HG02678 (cell line): ENCODE results near the gene FLG2.

Experiments
- ATAC-seq: cut with Tn5 transposase; IDR thresholded peaks from one replicate; pipeline ENCODE4 v1.9.1; 2021; ENCODE audit warnings: mild to moderate bottlenecking, moderate library complexity; ENCODE audit not compliant: unreplicated experiment

FLG2 gene

GRCh38 chr1:152359906-152360305 lies at the start of gene FLG2:
Gene FLG2 (minus strand): TSS chr1:152360006. CDS start chr1:152358884, 1,122 bp downstream.
- no peak for ATAC-seq

GRCh38 chr1:152408664-152409063 lies 48.9 kb upstream of the FLG2 start:
- ATAC-seq: no peak

- no peak for ATAC-seq
These were observed 39.2 kb upstream of the FLG2 start for GRCh38 chr1:152398812-152399698.

- no peak for ATAC-seq
These were observed 37.7 kb upstream of the FLG2 start for GRCh38 chr1:152397474-152397873.

GRCh38 chr1:152394151-152394550 lies 34.3 kb upstream of the FLG2 start:
- no peak for ATAC-seq

GRCh38 chr1:152392909-152393308 lies 33.1 kb upstream of the FLG2 start:
- ATAC-seq: no peak

- no peak for ATAC-seq
These were observed 29.1 kb upstream of the FLG2 start for GRCh38 chr1:152388889-152389288.

- ATAC-seq: no peak
These were observed 27.1 kb upstream of the FLG2 start for GRCh38 chr1:152386940-152387339.

GRCh38 chr1:152380932-152381331 lies 21.1 kb upstream of the FLG2 start:
- ATAC-seq: no peak

GRCh38 chr1:152374451-152374850 lies 14.6 kb upstream of the FLG2 start:
- no peak for ATAC-seq

GRCh38 chr1:152372672-152373071 lies 12.9 kb upstream of the FLG2 start:
- no peak for ATAC-seq

GRCh38 chr1:152367436-152367835 lies 7.6 kb upstream of the FLG2 start:
- no peak for ATAC-seq

- no peak for ATAC-seq
These were observed 3.1 kb downstream of the FLG2 start for GRCh38 chr1:152356736-152357135.

- ATAC-seq: no peak
These were observed 10.2 kb downstream of the FLG2 start for GRCh38 chr1:152349611-152350010.

- ATAC-seq: no peak
These were observed 11.4 kb downstream of the FLG2 start for GRCh38 chr1:152348447-152348846.

- ATAC-seq: peak; percentile 57
These were observed 12.6 kb downstream of the FLG2 start for GRCh38 chr1:152347116-152347728.

- no peak for ATAC-seq
These were observed 15.4 kb downstream of the FLG2 start for GRCh38 chr1:152344438-152344837.

GRCh38 chr1:152343006-152343405 lies 16.8 kb downstream of the FLG2 start:
- ATAC-seq: no peak

GRCh38 chr1:152335399-152335798 lies 24.4 kb downstream of the FLG2 start:
- no peak for ATAC-seq

GRCh38 chr1:152328801-152329391 lies 30.9 kb downstream of the FLG2 start:
- ATAC-seq: no peak

GRCh38 chr1:152325111-152325510 lies 34.7 kb downstream of the FLG2 start, which contains the start of gene FLG:
Gene FLG (minus strand): TSS chr1:152325239. CDS start chr1:152315456, 9,783 bp downstream.
- no peak for ATAC-seq

- ATAC-seq: no peak
These were observed 45.8 kb downstream of the FLG2 start for GRCh38 chr1:152313970-152314369.
